Measurements from ENCODE around the gene NVL. TPM values are rescaled to one million over a fixed set of nuclear protein-coding genes. Genes with fewer than 3 reads are reported as not detected.

NVL gene
- total RNA-seq, 2 experiments from 2014 or later = 37.7 to 40.4 TPM

DNA sequence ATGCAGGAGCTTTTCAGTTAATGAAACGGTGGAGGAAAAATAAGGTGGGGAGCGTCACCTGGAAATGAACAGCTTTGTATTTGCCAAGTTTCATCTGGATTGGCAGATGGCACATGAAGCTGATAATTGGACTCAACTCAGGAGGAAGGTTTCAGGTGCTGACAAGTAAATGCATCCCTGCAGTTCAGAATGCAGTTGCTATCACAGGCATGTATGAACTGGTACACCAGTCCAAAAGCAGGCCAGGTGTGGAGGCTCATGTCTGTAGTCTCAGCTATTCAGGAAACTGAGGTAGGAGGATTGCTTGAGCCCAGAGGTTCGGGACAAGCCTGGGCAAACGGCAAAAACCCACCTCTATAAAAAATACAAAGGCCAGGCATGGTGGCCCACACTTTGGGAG, 131.4 kb downstream of the NVL start:
- ATAC-seq (no peak), DNase-seq (no peak)
- Mint-ChIP-seq H3K4me1 (ENCODE audit: low read depth) (peaks cover 3% of the 10 kb centered on the region), H3K9me3 (no peaks in the 10 kb centered on the region), H3K27me3 (no peaks in the 10 kb centered on the region), H3K4me3 (no peak overlapping the region), H3K27ac (no peak overlapping the region), H3K36me3 (ENCODE audit: low read depth) (peaks cover 12% of the 10 kb centered on the region)
- ChIA-PET CTCF (interaction anchor here (0.6 kb wide), 1 partner anchor 16 kb away, joined by 3 read pairs; the partner anchor contains the start of gene DEGS1), POLR2A (no interaction called here)
- TF ChIP-seq, protein P1, sequence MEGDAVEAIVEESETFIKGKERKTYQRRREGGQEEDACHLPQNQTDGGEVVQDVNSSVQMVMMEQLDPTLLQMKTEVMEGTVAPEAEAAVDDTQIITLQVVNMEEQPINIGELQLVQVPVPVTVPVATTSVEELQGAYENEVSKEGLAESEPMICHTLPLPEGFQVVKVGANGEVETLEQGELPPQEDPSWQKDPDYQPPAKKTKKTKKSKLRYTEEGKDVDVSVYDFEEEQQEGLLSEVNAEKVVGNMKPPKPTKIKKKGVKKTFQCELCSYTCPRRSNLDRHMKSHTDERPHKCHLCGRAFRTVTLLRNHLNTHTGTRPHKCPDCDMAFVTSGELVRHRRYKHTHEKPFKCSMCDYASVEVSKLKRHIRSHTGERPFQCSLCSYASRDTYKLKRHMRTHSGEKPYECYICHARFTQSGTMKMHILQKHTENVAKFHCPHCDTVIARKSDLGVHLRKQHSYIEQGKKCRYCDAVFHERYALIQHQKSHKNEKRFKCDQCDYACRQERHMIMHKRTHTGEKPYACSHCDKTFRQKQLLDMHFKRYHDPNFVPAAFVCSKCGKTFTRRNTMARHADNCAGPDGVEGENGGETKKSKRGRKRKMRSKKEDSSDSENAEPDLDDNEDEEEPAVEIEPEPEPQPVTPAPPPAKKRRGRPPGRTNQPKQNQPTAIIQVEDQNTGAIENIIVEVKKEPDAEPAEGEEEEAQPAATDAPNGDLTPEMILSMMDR (IDR thresholded peaks at IDR 0.05) = no peak
- intact Hi-C loops (cut with micrococcal nuclease) = no loop called here

DNA sequence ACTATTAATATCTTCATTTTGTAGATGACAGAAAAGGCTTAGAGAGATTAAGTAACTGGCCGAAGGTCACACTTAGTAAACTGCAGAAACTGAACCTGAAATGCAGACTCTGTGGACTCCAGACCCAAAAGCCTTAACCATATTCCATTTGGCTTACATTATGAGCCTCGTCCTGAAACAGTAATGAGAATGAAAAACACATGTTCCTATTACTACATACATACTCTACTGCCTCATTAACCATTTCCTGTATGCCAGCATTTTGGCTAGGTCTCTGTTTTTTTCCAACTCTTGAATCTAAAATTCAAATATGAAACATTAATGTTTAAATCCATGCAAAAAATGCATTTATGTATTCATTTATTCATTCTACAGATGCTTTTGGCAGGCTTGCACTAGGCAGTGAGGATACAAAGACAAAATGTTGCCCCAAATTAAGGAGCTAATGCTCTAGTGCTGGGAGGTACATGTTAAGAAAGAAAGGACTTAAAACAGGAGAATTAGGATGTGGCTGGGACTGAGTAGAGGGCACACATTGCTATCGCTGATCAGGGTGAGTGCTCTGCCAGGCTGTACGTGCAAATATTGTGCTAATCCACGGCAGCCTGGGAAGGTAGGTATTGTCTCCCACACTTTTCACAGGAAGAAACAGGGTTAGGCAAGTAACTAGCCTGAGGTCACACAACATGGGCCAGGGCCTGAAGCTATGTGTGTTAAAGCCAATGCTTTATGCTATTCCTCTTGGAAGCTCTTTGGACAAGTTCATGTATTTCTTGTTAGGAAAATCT, 133.0 kb downstream of the NVL start:
- DNase-seq (no peak), ATAC-seq (no peak)
- Mint-ChIP-seq H3K27ac (no peak overlapping the region), H3K9me3 (peaks cover 2% of the 10 kb centered on the region), H3K27me3 (no peaks in the 10 kb centered on the region), H3K4me3 (no peak overlapping the region), H3K4me1 (ENCODE audit: low read depth) (peaks cover 11% of the 10 kb centered on the region), H3K36me3 (ENCODE audit: low read depth) (peaks cover 20% of the 10 kb centered on the region)
- TF ChIP-seq, protein P1 (IDR thresholded peaks at IDR 0.05) = no peak
- intact Hi-C loops (cut with micrococcal nuclease) = no loop called here
- ChIA-PET CTCF (interaction anchor here (0.9 kb wide), 1 partner anchor 11 kb away, joined by 3 read pairs; no protein-coding TSS in a partner anchor), POLR2A (no interaction called here)

- Mint-ChIP-seq H3K27me3 (no peaks in the 10 kb centered on the region), H3K36me3 (ENCODE audit: low read depth) (peaks cover 36% of the 10 kb centered on the region), H3K27ac (peak overlapping the region; percentile 30), H3K4me1 (ENCODE audit: low read depth) (peaks cover 23% of the 10 kb centered on the region), H3K4me3 (no peak overlapping the region), H3K9me3 (peaks cover 2% of the 10 kb centered on the region)
- ATAC-seq (no peak), DNase-seq (no peak)
- intact Hi-C loops (cut with micrococcal nuclease) = no loop called here
- ChIA-PET CTCF (interaction anchor here (0.9 to 1.5 kb wide), 8 partner anchors 11 to 140 kb away, joined by 3 to 5 read pairs (median 4); partner anchors contain the start of gene DEGS1), POLR2A (interaction anchor here (0.9 to 2.3 kb wide), 8 partner anchors 10 to 304 kb away, joined by 3 to 20 read pairs (median 3); partner anchors contain the start of gene DEGS1)
- TF ChIP-seq, protein P1 (IDR thresholded peaks at IDR 0.05) = no peak
These were observed 136.5 kb downstream of the NVL start for GRCh38 chr1:224193319-224193966.

DNA sequence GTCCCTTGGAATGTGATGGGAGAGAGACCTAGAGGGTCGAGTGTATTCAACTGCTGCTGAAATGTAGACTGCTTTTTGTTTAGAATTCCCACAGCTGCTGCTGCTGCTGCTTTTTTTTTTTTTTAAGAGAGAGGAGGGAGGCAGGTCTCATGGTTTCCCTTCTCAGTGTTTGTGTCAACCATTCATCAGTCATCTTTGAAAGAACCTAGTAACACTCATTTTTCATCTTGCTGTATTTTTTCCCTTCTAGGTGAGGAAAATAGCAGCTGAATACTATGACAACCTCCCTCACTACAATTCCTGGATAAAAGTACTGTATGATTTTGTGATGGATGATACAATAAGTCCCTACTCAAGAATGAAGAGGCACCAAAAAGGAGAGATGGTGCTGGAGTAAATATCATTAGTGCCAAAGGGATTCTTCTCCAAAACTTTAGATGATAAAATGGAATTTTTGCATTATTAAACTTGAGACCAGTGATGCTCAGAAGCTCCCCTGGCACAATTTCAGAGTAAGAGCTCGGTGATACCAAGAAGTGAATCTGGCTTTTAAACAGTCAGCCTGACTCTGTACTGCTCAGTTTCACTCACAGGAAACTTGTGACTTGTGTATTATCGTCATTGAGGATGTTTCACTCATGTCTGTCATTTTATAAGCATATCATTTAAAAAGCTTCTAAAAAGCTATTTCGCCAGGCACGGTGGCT, 137.7 kb downstream of the NVL start:
- TF ChIP-seq, protein P1 (IDR thresholded peaks at IDR 0.05) = no peak
- peak; percentile 83 for ATAC-seq

More for the DNA sequence above, 137.7 kb downstream of the NVL start:
- H3K27ac Mint-ChIP-seq = peak overlapping the region; percentile 83
- H3K36me3 Mint-ChIP-seq (ENCODE audit: low read depth) = peaks cover 41% of the 10 kb centered on the region
- DNase-seq = no peak
- H3K9me3 Mint-ChIP-seq = peaks cover 2% of the 10 kb centered on the region
- H3K4me3 Mint-ChIP-seq = no peak overlapping the region
- ChIA-PET POLR2A (interaction anchor here (0.8 to 2.3 kb wide), 10 partner anchors 9 to 306 kb away, joined by 3 to 20 read pairs (median 3); partner anchors contain the start of gene DEGS1), CTCF (interaction anchor here (0.5 to 1.5 kb wide), 8 partner anchors 10 to 141 kb away, joined by 3 to 5 read pairs (median 4); partner anchors contain the start of gene DEGS1)
- intact Hi-C loops (cut with micrococcal nuclease) = loop anchor here (1.0 kb wide), 1 partner anchor 12 kb away; no protein-coding TSS in a partner anchor
- peaks cover 31% of the 10 kb centered on the region for H3K4me1 Mint-ChIP-seq (ENCODE audit: low read depth)
- no peaks in the 10 kb centered on the region for H3K27me3 Mint-ChIP-seq
